ENCODE measurements around the gene CREB5.

Gene CREB5

GRCh38 chr7:28643188-28643569 is 230.9 kb downstream of the CREB5 start:
- Histone ChIP-seq H3K4me3 (replicated peaks; ENCODE audit: low read depth, low read length) (no peak overlapping the region), H3K27me3 (replicated peaks; ENCODE audit: control insufficient read depth, insufficient read depth, low read length) (no peaks in the 10 kb centered on the region; the same call in 1 of the 2 replicates), H3K36me3 (ENCODE audit: control insufficient read depth, insufficient read depth, low read length) (no peaks in the 10 kb centered on the region)
- no peak for TF ChIP-seq CTCF (IDR thresholded peaks at IDR 0.05; ENCODE audit: insufficient read depth, low read length, poor library complexity, severe bottlenecking)
- DNase-seq (ENCODE audit: extremely low read depth, insufficient read length) = no peak

- no peaks in the 10 kb centered on the region for H3K36me3 ChIP-seq (ENCODE audit: control insufficient read depth, insufficient read depth, low read length)
- no peak for TF ChIP-seq CTCF (IDR thresholded peaks at IDR 0.05; ENCODE audit: insufficient read depth, low read length, poor library complexity, severe bottlenecking)
- no peak overlapping the region for H3K4me3 ChIP-seq (replicated peaks; ENCODE audit: low read depth, low read length)
- H3K27me3 ChIP-seq (replicated peaks; ENCODE audit: control insufficient read depth, insufficient read depth, low read length) = no peaks in the 10 kb centered on the region; the same call in 1 of the 2 replicates
- no peak for DNase-seq (ENCODE audit: extremely low read depth, insufficient read length)
Observed at GRCh38 chr7:28643584-28644340, 231.4 kb downstream of the CREB5 start.

- H3K4me3 ChIP-seq (replicated peaks; ENCODE audit: low read depth, low read length) = no peak overlapping the region
Observed at GRCh38 chr7:28645866-28646265, 233.5 kb downstream of the CREB5 start.

GRCh38 chr7:28646376-28647075 is 234.2 kb downstream of the CREB5 start:
- no peak for DNase-seq (ENCODE audit: extremely low read depth, insufficient read length)
- no peak for TF ChIP-seq CTCF (IDR thresholded peaks at IDR 0.05; ENCODE audit: insufficient read depth, low read length, poor library complexity, severe bottlenecking)
- Histone ChIP-seq H3K36me3 (ENCODE audit: control insufficient read depth, insufficient read depth, low read length) (no peaks in the 10 kb centered on the region), H3K4me3 (replicated peaks; ENCODE audit: low read depth, low read length) (no peak overlapping the region), H3K27me3 (replicated peaks; ENCODE audit: control insufficient read depth, insufficient read depth, low read length) (no peaks in the 10 kb centered on the region; the same call in 1 of the 2 replicates)

More at GRCh38 chr7:28645866-28646265, 233.5 kb downstream of the CREB5 start:
- DNase-seq (ENCODE audit: extremely low read depth, insufficient read length) = no peak
- Histone ChIP-seq H3K27me3 (replicated peaks; ENCODE audit: control insufficient read depth, insufficient read depth, low read length) (no peaks in the 10 kb centered on the region; the same call in 1 of the 2 replicates), H3K36me3 (ENCODE audit: control insufficient read depth, insufficient read depth, low read length) (no peaks in the 10 kb centered on the region)
- TF ChIP-seq CTCF (IDR thresholded peaks at IDR 0.05; ENCODE audit: insufficient read depth, low read length, poor library complexity, severe bottlenecking) = no peak

GRCh38 chr7:28647076-28647421 is 234.7 kb downstream of the CREB5 start:
- TF ChIP-seq CTCF (IDR thresholded peaks at IDR 0.05; ENCODE audit: insufficient read depth, low read length, poor library complexity, severe bottlenecking) = no peak

More at GRCh38 chr7:28647076-28647421, 234.7 kb downstream of the CREB5 start:
- Histone ChIP-seq H3K27me3 (replicated peaks; ENCODE audit: control insufficient read depth, insufficient read depth, low read length) (no peaks in the 10 kb centered on the region; the same call in 1 of the 2 replicates), H3K36me3 (ENCODE audit: control insufficient read depth, insufficient read depth, low read length) (no peaks in the 10 kb centered on the region), H3K4me3 (replicated peaks; ENCODE audit: low read depth, low read length) (no peak overlapping the region)
- no peak for DNase-seq (ENCODE audit: extremely low read depth, insufficient read length)

All from GM06990 (cell line).